ENCODE data around the gene GRK5.
"Not testable (repeated sequence)": the region's sequence is repeated elsewhere in the genome, so short reads cannot be mapped to it uniquely, and the experiment has no call there.

GRK5 gene

GRCh38 chr10:119252470-119253151 is 45.2 kb downstream of the GRK5 start:
- no peak for DNase-seq

GRCh38 chr10:119253433-119254174 is 46.2 kb downstream of the GRK5 start:
- peak; percentile 76 for DNase-seq

- DNase-seq, result no peak
Observed at GRCh38 chr10:119254335-119254734, 47.0 kb downstream of the GRK5 start.

- no peak for DNase-seq
Observed at GRCh38 chr10:119256030-119256429, 48.7 kb downstream of the GRK5 start.

- DNase-seq, result no peak
Observed at GRCh38 chr10:119256897-119257296, 49.5 kb downstream of the GRK5 start.

GRCh38 chr10:119257899-119258419 is 50.6 kb downstream of the GRK5 start:
- no peak for DNase-seq

GRCh38 chr10:119259345-119259744 is 52.0 kb downstream of the GRK5 start:
- DNase-seq, result no peak

- DNase-seq, result not testable (repeated sequence)
Observed at GRCh38 chr10:119261016-119261415, 53.6 kb downstream of the GRK5 start.

- no peak for DNase-seq
Observed at GRCh38 chr10:119263951-119264617, 56.7 kb downstream of the GRK5 start.

GRCh38 chr10:119265691-119266090 is 58.3 kb downstream of the GRK5 start:
- no peak for DNase-seq

GRCh38 chr10:119267384-119267783 is 60.0 kb downstream of the GRK5 start:
- DNase-seq, result no peak

- DNase-seq, result no peak
Observed at GRCh38 chr10:119268428-119268827, 61.1 kb downstream of the GRK5 start.

- no peak for DNase-seq
Observed at GRCh38 chr10:119268871-119269506, 61.6 kb downstream of the GRK5 start.

- no peak for DNase-seq
Observed at GRCh38 chr10:119269737-119270136, 62.4 kb downstream of the GRK5 start.

- DNase-seq, result no peak
Observed at GRCh38 chr10:119270762-119271366, 63.5 kb downstream of the GRK5 start.

GRCh38 chr10:119272338-119272734 is 65.0 kb downstream of the GRK5 start:
- not testable (repeated sequence) for DNase-seq

- no peak for DNase-seq
Observed at GRCh38 chr10:119272736-119273135, 65.4 kb downstream of the GRK5 start.

- DNase-seq, result no peak
Observed at GRCh38 chr10:119273413-119273812, 66.0 kb downstream of the GRK5 start.

- no peak for DNase-seq
Observed at GRCh38 chr10:119274519-119275045, 67.2 kb downstream of the GRK5 start.

GRCh38 chr10:119275085-119275484 is 67.7 kb downstream of the GRK5 start:
- DNase-seq, result no peak

GRCh38 chr10:119276194-119276593 is 68.8 kb downstream of the GRK5 start:
- DNase-seq, result not testable (repeated sequence)

- no peak for DNase-seq
Observed at GRCh38 chr10:119278126-119278709, 70.8 kb downstream of the GRK5 start.
